NCI-H460 (cell line): Measurements from ENCODE around the gene OR2B3. TPM values are rescaled to one million over a fixed set of nuclear protein-coding genes. Genes with fewer than 3 reads are reported as not detected.
"Not testable (repeated sequence)": the region's sequence is repeated elsewhere in the genome, so short reads cannot be mapped to it uniquely, and the experiment has no call there.

ENCODE experiments used
- DNase-seq: peaks from one replicate; pipeline ENCODE4 v3.0.0-alpha.2; 2016; ENCODE audit warnings: low read depth; ENCODE audit errors: extremely low read depth
- polyA plus RNA-seq: library from polyadenylated mRNA; depleted of rRNA; stranded (reverse); fragments of >200 nt; gene quantifications from 2 replicates; pipeline ENCODE4 v1.2.3, GENCODE V29; 2014; cell fraction: nucleus; rRNA removed
- total RNA-seq: library from RNA; depleted of rRNA; stranded (reverse); fragments of >200 nt; shearing (Covaris generic); gene quantifications from 2 replicates; pipeline ENCODE4 v1.2.3, GENCODE V29; 2014; rRNA removed

OR2B3 gene, protein sequence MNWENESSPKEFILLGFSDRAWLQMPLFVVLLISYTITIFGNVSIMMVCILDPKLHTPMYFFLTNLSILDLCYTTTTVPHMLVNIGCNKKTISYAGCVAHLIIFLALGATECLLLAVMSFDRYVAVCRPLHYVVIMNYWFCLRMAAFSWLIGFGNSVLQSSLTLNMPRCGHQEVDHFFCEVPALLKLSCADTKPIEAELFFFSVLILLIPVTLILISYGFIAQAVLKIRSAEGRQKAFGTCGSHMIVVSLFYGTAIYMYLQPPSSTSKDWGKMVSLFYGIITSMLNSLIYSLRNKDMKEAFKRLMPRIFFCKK
- total RNA-seq, result not detected in 2 replicates
- polyA plus RNA-seq, result not detected in 2 replicates

DNA sequence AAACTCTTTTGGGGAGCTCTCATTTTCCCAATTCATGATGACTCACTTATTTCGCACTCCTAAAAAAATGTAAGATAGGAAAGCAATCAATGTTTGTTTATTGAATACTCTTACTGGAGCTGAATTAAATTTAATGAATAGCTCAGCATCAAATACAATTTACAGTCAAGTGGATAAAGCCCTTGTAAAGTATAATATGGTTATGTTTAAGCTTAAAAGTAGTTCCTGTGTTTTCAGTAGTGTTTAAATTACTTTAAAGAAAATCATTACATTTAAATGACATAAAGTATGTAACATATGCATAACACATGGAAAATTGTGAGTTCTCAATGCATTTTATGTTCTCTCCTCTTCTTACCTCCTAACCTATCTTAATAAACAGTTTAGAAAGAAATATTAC is at the start of gene OR2B3:
OR2B3 (minus strand) TSS at position 101 of the 400 bp plus-strand sequence; CDS start at position 36, 65 bp downstream.
- no peak for DNase-seq

DNA sequence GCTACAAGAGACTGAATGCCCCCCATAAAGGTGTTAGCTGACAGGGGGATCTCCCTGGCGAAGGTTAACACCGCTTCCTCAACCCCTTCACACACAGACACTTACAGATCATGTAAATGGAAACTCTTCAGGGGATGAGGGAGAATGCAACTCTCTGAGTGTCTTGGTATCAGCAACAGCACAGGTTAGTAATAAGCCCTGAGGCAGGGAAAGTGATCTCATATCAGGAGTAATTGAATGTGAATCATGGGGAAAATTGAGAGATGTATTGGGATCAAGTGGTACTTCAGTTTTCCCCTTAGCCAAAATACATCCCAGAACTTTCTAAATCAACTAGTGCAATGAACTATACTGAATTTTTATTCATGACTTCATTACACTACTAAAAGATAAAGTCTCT is 44.6 kb upstream of the OR2B3 start:
- DNase-seq, result no peak

DNA sequence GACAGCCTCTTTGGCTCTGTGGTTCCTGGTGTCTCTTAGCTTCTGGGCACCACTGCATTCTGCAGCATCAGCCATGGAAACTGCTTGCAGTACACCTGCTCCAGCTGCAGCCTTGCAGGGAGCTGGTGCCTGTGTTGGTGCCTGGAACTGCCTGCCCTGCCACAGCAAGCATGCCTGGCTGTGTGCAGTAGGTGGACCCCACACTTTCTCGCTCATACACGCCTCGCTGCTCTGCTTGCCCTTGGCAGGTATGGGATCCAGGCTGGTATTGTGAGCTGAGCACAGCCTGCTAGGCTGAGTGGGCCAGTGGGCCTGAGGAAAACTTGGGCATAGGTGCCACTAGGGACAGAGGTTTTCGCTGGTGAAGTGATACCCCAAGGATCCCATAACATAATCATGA is 43.5 kb upstream of the OR2B3 start:
- no peak for DNase-seq

DNA sequence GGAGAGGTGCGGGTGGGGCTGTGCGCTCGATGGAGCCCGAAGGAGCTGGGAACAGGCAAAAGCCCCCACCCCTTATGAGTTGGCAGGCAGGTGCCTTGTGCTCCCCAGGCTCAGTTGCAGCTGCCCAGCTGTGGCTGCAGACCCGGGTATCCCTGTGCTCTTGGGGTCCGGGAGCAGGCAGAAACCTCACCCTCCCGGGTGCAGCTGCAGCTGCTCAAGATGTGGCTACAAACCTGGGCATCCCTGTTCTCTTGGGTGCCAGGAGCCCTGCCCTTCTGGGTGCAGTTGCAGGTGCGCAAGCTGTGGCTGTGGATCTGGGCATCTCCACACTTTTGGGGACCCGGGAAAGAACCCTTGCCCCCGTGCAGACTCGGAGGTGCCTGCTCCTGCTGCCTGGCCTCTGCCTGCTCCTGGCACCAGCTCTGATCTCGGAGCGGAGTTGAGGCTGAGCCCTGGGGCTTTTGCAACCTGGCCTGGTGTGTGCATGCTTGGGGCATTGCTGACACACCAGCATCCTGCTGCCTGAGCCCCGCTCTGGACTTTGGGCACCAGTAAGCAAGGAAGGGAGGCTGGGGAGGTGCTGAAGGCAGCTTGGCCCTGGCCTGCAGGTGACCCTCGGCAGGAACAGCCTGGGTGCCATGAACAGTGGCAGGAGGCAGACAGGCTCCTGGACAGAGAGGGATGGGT is 42.4 kb upstream of the OR2B3 start:
- DNase-seq, result no peak

DNA sequence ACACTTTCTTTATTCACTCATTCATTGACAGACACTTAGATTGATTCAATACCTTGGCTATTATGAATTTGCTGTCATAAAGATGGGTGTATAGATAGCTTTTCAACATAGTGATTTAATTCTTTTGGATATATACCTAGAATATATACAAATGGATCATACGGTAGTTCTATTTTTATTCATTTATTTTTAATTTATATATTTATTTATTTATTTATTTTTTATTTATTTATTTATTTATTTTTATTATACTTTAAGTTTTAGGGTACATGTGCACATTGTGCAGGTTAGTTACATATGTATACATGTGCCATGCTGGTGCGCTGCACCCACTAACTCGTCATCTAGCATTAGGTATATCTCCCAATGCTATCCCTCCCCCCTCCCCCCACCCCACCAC is 27.9 kb upstream of the OR2B3 start:
- not testable (repeated sequence) for DNase-seq

DNA sequence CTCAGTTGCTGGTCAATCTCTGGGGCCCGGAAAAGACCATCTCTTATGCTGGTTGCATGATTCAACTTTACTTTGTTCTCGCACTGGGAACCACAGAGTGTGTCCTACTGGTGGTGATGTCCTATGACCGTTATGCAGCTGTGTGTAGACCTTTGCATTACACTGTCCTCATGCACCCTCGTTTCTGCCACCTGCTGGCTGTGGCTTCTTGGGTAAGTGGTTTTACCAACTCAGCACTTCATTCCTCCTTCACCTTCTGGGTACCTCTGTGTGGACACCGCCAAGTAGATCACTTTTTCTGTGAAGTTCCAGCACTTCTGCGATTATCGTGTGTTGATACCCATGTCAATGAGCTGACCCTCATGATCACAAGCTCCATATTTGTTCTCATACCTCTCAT is 25.0 kb upstream of the OR2B3 start:
- DNase-seq, result no peak

DNA sequence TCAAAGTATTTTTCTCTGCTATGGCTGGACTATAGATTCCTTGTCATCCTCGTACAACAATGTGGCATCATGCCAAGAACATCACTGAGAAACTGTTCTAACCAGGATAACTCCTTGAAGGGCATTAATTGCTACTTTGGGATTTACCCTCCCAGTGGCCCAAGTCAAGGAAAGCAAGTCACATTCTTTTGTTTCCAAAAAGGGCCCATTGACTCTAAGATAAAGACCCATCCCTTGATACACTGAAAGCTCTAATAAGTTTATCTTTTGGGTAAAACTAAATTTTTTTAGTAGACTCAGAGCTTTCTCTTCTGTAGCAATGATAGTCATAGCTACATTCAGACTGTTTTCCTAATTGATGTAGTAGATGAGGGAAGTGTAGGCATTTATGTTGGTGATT is 20.6 kb upstream of the OR2B3 start, which contains the start of gene OR2J3:
OR2J3 (plus strand) TSS at position 301 of the 400 bp plus-strand sequence. CDS start 3,833 bp downstream, outside the sequence.
- DNase-seq, result no peak

DNA sequence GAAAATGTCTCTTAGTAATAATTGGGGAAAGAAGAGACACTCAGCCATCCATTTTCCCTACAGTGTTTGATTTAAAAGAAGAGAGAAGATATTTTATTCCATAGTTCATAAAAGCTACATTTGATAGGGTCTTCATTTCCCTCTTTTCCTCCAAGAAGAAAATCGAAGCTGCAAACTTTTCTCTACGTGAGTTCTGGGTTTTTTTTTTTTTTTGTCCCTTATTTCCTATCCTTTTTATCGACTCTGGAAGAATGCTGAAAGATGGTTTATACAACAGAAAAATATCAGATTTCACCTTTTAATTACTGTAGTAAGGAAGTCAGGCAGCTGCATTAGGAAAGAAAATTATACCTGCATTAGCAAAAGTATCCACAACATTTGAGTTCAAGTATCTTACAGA is 12.1 kb upstream of the OR2B3 start, which contains the start of gene OR2J1:
OR2J1 (plus strand) TSS at position 301 of the 400 bp plus-strand sequence. CDS start 1,453 bp downstream, outside the sequence.
- no peak for DNase-seq

DNA sequence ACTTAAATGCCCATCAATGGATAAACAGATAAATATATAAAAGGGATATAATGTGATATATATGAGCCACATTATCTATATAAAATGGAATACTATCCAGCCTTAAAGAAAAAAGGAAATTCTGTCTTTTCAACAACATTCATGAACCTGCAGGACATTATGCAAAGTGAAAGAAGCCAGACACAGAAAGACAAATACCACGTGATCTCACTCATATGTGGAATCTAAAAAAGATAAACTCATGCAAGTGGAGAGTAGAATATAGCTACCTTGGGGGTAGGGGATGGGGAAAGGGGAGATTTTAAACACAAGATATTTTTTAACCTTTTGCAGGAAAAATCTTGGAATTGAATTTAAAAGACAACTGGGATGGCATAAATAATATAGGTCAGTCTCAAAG is 10.7 kb upstream of the OR2B3 start:
- no peak for DNase-seq

DNA sequence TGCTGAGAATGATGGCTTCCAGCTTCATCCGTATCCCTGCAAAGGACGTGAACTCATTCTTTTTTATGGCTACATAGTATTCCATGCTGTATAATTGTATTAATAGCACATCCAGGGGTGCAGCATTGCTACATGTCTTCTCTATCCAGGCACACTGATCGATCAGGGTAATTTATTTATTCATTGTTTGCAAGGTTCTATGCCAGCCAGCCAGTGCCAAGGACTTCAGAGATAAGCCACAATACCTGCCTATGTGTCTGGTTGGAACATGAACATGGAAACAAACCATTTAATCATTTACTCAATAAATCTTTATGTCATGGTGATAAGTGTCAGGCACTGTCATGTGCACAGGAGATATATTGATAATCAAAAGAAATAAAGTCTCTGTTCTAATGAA is 5.8 kb upstream of the OR2B3 start:
- DNase-seq, result no peak

DNA sequence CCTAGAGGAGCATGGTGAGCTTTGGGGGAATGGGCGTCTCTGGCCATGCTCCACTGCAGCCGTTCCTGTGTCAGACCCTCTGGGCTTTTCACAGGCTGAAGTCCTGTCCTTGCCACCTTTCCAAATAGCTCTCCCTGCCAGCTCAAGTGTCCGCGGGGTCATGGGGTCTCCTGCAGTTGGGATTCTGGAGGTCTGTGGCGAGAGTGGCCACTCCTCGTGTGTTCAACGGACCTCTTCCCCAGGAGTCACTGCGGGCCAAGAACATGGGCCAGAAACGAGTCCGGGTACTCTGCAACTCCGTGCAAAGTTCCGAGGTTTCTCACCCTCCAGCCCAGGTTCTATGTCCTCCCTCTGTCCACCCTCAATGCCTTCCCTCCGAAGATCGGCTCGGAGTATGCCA is 4.7 kb downstream of the OR2B3 start:
- DNase-seq, result no peak

DNA sequence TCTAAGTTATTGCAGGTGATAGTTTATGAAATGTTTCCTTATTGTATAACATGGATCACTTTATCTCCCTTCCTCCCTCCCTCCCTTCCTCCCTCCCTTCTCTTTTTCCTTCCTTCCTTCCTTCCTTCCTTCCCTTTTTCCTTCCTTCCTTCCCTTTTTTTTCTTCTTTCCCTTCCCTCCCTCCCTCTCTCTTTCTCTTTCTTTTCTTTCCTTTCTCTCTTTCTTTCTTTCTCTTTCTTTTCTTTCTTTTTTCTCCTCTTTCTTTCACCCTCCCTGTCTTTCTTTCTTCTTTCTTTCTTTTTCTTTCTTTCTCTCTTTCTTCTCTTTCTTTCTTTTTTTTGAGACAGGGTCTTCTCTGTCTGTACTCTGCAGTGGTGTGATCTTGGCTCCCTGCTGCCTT is 5.8 kb downstream of the OR2B3 start:
- DNase-seq, result no peak

DNA sequence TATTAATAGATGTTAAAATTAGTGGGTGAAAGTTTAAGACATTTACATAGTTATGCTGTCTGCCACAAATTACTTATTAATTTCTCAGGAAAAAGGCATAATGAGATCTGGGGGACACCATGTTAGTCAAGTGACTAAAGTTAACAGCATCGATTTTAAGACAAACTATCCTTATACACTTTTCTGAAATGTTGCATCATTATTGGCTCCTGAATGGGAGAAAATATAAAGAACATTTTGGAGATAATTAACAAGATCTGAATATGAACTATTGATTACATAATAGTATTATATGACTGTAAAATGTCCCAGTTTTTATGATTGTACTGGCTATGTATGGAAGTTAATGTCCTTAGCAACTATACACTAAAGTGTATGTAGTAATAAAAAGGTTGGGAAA is 7.9 kb downstream of the OR2B3 start:
- no peak for DNase-seq

DNA sequence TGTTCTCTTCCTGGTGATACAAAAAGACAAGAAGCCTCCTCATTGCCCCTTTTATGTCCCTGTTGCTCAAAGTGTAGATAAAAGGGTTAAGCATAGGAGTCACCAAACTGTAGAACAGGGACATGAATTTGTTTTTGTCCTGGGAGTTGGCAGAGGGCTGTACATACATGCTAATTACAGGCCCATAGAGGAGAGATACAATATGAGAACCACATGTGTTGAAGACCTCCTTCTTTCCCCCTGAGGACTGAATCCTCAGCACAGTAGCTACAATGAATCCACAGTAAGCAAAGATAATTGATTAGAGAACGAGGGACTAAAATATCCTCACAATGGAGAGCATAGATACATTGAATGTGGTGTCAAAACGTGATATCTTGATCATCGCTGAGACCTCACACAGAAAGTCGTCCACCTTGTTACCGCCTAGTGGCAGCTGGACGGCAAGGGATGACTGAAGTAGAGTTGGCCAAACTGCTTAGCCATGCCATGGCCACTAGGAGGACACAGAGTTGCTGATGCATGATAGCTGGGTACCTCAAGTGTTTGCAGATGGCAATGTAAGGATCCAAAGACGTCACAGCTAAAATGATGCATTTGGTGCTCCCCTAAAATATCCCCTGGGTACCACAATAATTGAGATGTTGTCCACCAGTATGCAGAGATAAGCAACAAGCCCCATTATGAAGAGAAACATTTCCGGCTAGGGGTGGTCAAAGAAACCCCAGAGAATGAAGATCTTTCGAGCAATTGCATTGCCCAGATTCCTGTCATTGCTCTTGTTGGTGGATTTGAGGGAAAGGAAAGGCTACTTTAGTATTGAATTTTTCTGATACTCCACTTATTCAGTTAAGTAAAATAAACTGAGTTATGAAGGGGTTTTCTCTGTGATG is 15.0 kb downstream of the OR2B3 start:
- DNase-seq, result peak; percentile 45

DNA sequence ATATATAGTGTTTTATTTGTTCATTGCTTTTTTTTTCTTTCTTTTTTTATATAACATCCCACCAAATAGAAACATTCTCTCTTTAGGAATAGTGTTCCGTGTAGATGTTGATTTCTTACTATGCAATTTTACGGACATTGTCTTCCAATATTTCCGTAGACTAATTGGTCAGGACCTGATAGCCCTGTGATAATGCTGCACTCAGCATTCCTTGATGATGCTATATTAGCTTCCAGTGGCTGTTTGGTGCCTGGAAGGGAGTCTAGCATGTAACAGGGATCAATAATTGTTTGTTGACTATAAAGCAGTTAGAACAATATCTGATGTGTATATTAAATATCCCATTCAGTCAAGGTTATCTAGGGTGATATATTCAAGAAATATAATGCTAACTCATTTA is 35.4 kb downstream of the OR2B3 start:
- no peak for DNase-seq

DNA sequence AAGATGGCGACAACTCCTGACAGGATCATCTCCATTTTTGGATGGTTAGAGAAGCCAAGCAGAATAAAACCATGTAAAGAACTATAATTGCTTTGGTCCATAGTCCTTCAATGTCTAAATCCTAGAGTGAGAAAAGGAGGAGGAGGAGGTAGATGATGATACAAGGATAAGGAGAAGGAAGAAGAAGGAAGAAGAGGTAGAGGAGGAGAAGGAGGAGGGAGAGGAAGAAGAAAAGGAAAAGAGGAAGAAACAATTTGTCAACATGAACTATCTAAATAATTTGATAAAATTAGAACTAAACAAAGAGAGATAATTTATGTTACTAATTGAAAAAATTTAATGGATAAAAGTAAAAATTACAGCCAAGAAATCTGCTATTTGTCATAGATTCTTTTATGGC is 42.0 kb downstream of the OR2B3 start, which contains the start of gene OR2W1:
OR2W1 (minus strand) TSS at position 101 of the 400 bp plus-strand sequence; CDS start at position 101, 0 bp downstream.
- DNase-seq, result no peak

Other genes with a start within 250 kb of the OR2B3 start
- gene TRIM27, start 163.3 kb downstream of the OR2B3 start, total RNA-seq, result 59.6 and 62.8 TPM in 2 replicates
- 0.20 and 0.32 TPM in 2 replicates for gene ZNF311, start 82.0 kb downstream of the OR2B3 start, total RNA-seq
- not detected in 2 replicates for gene OR2W1, start 42.1 kb downstream of the OR2B3 start, total RNA-seq
- gene OR2J1, start 12.2 kb upstream of the OR2B3 start, total RNA-seq, result not detected in 2 replicates
- gene OR2J3, start 20.7 kb upstream of the OR2B3 start, total RNA-seq, result not detected in 2 replicates
- gene OR2J2, start 83.6 kb upstream of the OR2B3 start, total RNA-seq, result not detected in 2 replicates
- not detected in 2 replicates for gene OR14J1, start 214.4 kb upstream of the OR2B3 start, total RNA-seq